ENCODE results near the gene NTHL1. TPM values are rescaled to one million over a fixed set of nuclear protein-coding genes. Genes with fewer than 3 reads are reported as not detected.

The NTHL1 gene
- total and polyA plus RNA-seq, 9 donors = 1.9 to 38.1 (median 23.9) TPM

DNA sequence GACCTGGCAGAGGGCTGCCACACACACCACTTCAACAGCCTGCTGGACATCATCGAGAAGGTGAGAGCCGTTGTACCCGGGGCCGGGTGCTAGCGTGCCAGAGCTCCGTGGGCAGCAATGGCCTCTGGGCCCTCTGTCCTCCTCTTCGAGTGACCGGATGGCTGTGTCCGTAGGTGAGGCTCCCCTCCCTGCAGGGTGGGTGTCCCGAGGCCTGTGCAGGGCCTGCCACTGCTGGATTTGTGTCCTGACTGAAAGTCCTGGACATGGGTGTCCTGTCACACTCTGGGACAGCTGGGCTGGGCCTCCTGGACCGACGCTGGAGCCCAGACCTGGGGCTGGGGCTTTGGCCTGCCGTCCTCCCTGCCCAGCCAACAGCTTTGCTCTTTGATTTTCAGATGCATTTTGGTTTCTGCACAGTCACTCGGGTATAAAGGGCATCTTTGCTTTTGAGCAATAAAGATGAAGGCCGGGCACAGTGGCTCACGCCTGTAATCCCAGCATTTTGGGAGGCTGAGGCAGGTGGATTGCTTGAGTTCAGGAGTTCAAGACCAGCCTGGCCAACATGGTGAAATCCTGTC, 16.8 kb upstream of the NTHL1 start:
- Histone ChIP-seq H3K27me3 (no peaks in the 10 kb centered on the region), H3K9me3 (no peaks in the 10 kb centered on the region), H3K4me1 (ENCODE audit: insufficient read depth) (no peaks in the 10 kb centered on the region), H3K36me3 (no peaks in the 10 kb centered on the region), H3K4me3 (no peak overlapping the region), H3K27ac (no peak overlapping the region)
- TF ChIP-seq, protein P1, sequence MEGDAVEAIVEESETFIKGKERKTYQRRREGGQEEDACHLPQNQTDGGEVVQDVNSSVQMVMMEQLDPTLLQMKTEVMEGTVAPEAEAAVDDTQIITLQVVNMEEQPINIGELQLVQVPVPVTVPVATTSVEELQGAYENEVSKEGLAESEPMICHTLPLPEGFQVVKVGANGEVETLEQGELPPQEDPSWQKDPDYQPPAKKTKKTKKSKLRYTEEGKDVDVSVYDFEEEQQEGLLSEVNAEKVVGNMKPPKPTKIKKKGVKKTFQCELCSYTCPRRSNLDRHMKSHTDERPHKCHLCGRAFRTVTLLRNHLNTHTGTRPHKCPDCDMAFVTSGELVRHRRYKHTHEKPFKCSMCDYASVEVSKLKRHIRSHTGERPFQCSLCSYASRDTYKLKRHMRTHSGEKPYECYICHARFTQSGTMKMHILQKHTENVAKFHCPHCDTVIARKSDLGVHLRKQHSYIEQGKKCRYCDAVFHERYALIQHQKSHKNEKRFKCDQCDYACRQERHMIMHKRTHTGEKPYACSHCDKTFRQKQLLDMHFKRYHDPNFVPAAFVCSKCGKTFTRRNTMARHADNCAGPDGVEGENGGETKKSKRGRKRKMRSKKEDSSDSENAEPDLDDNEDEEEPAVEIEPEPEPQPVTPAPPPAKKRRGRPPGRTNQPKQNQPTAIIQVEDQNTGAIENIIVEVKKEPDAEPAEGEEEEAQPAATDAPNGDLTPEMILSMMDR (IDR thresholded peaks at IDR 0.05) = no peak
- TF ChIP-seq EP300 (IDR thresholded peaks at IDR 0.05) = no peak
- no peak for TF ChIP-seq POLR2A (IDR thresholded peaks at IDR 0.05)
- 88 to 95% (median 89%) methylated on average over 16 of the region's 16 CpGs for WGBS, 3 donors
- intact Hi-C loops (cut with DNase I) = no loop called here
- no peak for DNase-seq

DNA sequence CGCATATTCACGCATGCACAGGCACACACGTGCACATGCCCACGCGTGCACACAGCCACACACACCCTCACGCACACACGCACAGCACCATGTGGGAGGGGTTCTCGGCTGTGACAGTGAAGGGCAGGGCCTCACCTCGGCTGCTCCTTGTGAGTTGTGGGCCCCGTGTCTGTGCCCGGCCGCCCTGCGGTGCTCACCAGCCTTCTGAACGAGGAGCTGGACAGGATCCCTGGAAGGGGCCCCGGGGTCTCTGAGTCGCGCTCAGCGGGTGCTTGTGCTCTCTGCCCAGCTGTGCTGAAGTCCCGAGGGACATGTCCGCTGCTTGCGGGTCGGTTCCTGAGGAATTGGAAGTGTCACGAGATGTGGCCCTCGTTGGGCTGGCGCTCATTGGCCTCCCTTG, 16.2 kb upstream of the NTHL1 start:
- TF ChIP-seq EP300 (IDR thresholded peaks at IDR 0.05) = no peak
- TF ChIP-seq, protein P1 (IDR thresholded peaks at IDR 0.05) = no peak
- H3K27me3 ChIP-seq = no peaks in the 10 kb centered on the region
- no peak for DNase-seq
- no peaks in the 10 kb centered on the region for H3K9me3 ChIP-seq
- no peaks in the 10 kb centered on the region for H3K4me1 ChIP-seq (ENCODE audit: insufficient read depth)
- no peaks in the 10 kb centered on the region for H3K36me3 ChIP-seq
- H3K27ac ChIP-seq = no peak overlapping the region
- 86 to 88% (median 88%) methylated on average over 23 to 25 of the region's 25 CpGs for WGBS, 3 donors
- intact Hi-C loops (cut with DNase I) = no loop called here
- no peak overlapping the region for H3K4me3 ChIP-seq

DNA sequence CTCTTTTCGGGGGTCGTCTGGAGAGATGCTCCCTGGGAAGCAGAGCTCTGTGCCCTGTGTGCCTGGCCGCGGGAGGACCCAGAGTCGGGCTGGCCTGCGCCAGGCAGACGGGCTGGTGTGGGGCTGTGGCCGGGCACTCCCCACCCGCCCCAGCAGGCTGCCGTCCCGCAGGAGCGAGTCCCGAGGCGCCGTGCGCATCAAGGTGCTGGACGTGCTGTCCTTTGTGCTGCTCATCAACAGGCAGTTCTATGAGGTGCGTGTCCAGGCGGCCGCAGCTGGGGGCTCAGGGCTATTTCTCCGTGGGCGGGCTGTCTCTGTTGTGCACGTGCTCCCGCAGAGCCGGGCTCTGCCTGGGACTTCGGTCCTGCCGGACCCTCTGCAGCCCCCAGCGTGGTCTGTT, 15.2 kb upstream of the NTHL1 start:
- Histone ChIP-seq H3K4me1 (ENCODE audit: insufficient read depth) (no peaks in the 10 kb centered on the region), H3K4me3 (no peak overlapping the region), H3K9me3 (no peaks in the 10 kb centered on the region), H3K27me3 (no peaks in the 10 kb centered on the region), H3K27ac (no peak overlapping the region), H3K36me3 (no peaks in the 10 kb centered on the region)
- intact Hi-C loops (cut with DNase I) = no loop called here
- no peak for DNase-seq
- TF ChIP-seq EP300 (IDR thresholded peaks at IDR 0.05) (no peak), POLR2A (IDR thresholded peaks at IDR 0.05) (no peak)
- TF ChIP-seq, protein P1 (IDR thresholded peaks at IDR 0.05) = no peak
- WGBS, 3 donors = 88 to 92% (median 90%) methylated on average over 24 to 28 of the region's 28 CpGs

DNA sequence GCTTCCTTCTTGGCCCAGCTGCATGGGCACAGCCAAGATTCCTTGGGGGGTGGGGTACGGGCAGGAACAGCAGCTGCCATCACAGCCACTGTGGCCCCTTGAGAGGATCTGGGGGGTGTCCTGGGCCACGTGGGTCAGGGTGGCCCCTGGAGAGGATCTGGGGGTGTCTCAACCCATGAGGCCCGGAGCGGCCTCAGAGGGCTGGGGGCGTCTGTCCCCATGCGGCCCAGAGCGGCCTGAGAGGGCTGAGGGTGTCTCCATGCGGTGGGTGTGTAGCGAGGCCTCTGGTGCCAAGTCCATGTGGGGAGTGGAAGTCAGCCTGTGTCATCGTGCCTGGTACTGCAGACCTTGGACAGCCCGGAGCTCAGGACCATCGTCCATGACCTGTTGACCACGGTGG, 13.9 kb upstream of the NTHL1 start:
- Histone ChIP-seq H3K9me3 (no peaks in the 10 kb centered on the region), H3K4me1 (ENCODE audit: insufficient read depth) (no peaks in the 10 kb centered on the region), H3K27me3 (no peaks in the 10 kb centered on the region), H3K36me3 (no peaks in the 10 kb centered on the region), H3K4me3 (no peak overlapping the region), H3K27ac (no peak overlapping the region)
- no peak for DNase-seq
- TF ChIP-seq, protein P1 (IDR thresholded peaks at IDR 0.05) = no peak
- no peak for TF ChIP-seq POLR2A (IDR thresholded peaks at IDR 0.05)
- no peak for TF ChIP-seq EP300 (IDR thresholded peaks at IDR 0.05)
- intact Hi-C loops (cut with DNase I) = no loop called here
- 84 to 91% (median 90%) methylated on average over 11 to 13 of the region's 13 CpGs for WGBS, 3 donors

Data from ovary (tissue), 9 donors.